Left renal cortex interstitium (tissue), 4 donors: Measurements from ENCODE around the gene GPC3. TPM values are rescaled to one million over a fixed set of nuclear protein-coding genes. Genes with fewer than 3 reads are reported as not detected.
"Not testable (repeated sequence)": the region's sequence is repeated elsewhere in the genome, so short reads cannot be mapped to it uniquely, and the experiment has no call there.

ENCODE experiments used
- DNase-seq, 4 donors: peaks; one replicate each; pipeline ENCODE4 v3.0.0-alpha.2; 2013; ENCODE audit warnings: low read depth in 4 of 4, low spot score in 2 of 4, missing footprints in 1 of 4
- polyA plus RNA-seq, 4 donors: library from polyadenylated mRNA; unstranded; fragments of 120-200 nt; gene quantifications; one replicate each; pipeline ENCODE4 v1.2.1, GENCODE V29; 2013; ENCODE audit not compliant: insufficient read length in 4 of 4

The GPC3 gene
- polyA plus RNA-seq, 4 donors: 942 to 1,302 (median 1,241) TPM

- DNase-seq: no peak
Measured at GRCh38 chrX:133633162-133633561, 352.2 kb downstream of the GPC3 start.

- no peak for DNase-seq
Measured at GRCh38 chrX:133630362-133630761, 355.0 kb downstream of the GPC3 start.

- DNase-seq: no peak
Measured at GRCh38 chrX:133627673-133628072, 357.7 kb downstream of the GPC3 start.

- not testable (repeated sequence) for DNase-seq
Measured at GRCh38 chrX:133621384-133621783, 364.0 kb downstream of the GPC3 start.

GRCh38 chrX:133611676-133612075 is 373.7 kb downstream of the GPC3 start:
- no peak for DNase-seq

GRCh38 chrX:133610056-133610455 is 375.3 kb downstream of the GPC3 start:
- DNase-seq: no peak

- no peak for DNase-seq
Measured at GRCh38 chrX:133609166-133609565, 376.2 kb downstream of the GPC3 start.

- DNase-seq: no peak
Measured at GRCh38 chrX:133608406-133608805, 377.0 kb downstream of the GPC3 start.

- no peak for DNase-seq
Measured at GRCh38 chrX:133607419-133608348, 377.7 kb downstream of the GPC3 start.

GRCh38 chrX:133606990-133607389 is 378.4 kb downstream of the GPC3 start:
- no peak for DNase-seq

- no peak for DNase-seq
Measured at GRCh38 chrX:133604801-133605200, 380.6 kb downstream of the GPC3 start.

- DNase-seq: no peak
Measured at GRCh38 chrX:133602881-133603280, 382.5 kb downstream of the GPC3 start.

GRCh38 chrX:133601116-133601515 is 384.3 kb downstream of the GPC3 start:
- DNase-seq: no peak

- no peak for DNase-seq
Measured at GRCh38 chrX:133600536-133600935, 384.9 kb downstream of the GPC3 start.

- DNase-seq: no peak
Measured at GRCh38 chrX:133598601-133599335, 386.6 kb downstream of the GPC3 start.

GRCh38 chrX:133594156-133594555 is 391.2 kb downstream of the GPC3 start:
- DNase-seq: no peak

- DNase-seq: no peak
Measured at GRCh38 chrX:133593531-133593930, 391.9 kb downstream of the GPC3 start.

GRCh38 chrX:133590703-133591505 is 394.5 kb downstream of the GPC3 start:
- DNase-seq: no peak

GRCh38 chrX:133588827-133589226 is 396.6 kb downstream of the GPC3 start:
- no peak for DNase-seq

GRCh38 chrX:133587818-133588217 is 397.6 kb downstream of the GPC3 start:
- no peak for DNase-seq

GRCh38 chrX:133587071-133587470 is 398.3 kb downstream of the GPC3 start:
- DNase-seq: no peak
